ENCODE data around the gene MACROD2.

MACROD2 gene

DNA sequence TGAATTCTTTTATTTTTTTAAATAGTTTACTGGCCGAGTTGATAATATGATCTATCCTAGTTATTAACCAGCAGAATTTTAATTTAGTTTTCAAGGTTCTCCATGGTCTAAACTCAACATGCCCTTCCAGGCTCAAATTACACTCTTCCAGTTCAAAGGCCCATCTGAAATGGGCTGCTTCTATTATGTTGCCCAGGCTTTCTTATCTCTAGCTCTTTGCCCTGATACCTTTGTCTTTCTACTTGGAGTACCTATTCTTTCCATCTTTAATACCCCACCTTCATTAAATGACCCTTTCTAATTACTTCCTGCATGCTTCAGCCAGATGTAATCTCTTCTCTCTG, 883.3 kb downstream of the MACROD2 start:
- no peaks in the 10 kb centered on the region for H3K36me3 ChIP-seq
- no peak overlapping the region for H3K4me3 ChIP-seq (ENCODE audit: low read depth, low read length)
- no peaks in the 10 kb centered on the region; the same call in 1 of the 2 replicates for H3K4me1 ChIP-seq
- H3K9me3 ChIP-seq = no peaks in the 10 kb centered on the region
- no peaks in the 10 kb centered on the region for H3K27me3 ChIP-seq
- DNase-seq = no peak
- TF ChIP-seq, protein P1, sequence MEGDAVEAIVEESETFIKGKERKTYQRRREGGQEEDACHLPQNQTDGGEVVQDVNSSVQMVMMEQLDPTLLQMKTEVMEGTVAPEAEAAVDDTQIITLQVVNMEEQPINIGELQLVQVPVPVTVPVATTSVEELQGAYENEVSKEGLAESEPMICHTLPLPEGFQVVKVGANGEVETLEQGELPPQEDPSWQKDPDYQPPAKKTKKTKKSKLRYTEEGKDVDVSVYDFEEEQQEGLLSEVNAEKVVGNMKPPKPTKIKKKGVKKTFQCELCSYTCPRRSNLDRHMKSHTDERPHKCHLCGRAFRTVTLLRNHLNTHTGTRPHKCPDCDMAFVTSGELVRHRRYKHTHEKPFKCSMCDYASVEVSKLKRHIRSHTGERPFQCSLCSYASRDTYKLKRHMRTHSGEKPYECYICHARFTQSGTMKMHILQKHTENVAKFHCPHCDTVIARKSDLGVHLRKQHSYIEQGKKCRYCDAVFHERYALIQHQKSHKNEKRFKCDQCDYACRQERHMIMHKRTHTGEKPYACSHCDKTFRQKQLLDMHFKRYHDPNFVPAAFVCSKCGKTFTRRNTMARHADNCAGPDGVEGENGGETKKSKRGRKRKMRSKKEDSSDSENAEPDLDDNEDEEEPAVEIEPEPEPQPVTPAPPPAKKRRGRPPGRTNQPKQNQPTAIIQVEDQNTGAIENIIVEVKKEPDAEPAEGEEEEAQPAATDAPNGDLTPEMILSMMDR (IDR thresholded peaks at IDR 0.05; ENCODE audit: low read depth, low read length) = no peak

DNA sequence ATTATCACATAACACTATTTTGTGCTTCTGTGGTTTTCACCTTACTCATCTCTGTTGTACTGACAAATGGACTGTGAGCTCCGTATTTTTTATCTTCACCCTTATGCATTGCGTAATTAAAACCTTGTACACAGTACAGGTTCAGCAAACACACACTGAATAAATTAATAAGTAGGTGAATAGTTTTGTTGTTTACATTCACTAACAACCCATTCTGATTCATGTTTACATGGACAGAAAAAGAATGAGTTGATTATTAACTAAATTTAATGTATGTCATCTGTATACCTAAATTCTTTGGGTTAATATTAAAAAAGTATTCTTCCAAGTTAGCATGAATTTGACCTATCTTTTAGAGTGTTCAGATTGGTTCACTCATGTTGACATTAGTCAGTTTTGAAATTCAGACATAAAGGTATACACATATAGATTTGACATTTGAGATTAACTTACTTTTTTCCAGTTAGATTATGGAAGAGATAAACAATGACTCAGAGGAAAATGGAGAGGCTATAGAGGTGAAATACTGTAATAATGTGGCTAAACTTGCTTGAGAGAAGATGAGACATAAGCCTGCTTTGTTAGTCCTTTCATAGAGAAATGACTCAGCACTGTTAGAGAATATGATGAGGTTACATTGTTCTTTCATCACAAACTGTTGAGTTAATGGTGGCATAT, 883.8 kb downstream of the MACROD2 start:
- H3K4me1 ChIP-seq = no peaks in the 10 kb centered on the region; the same call in 1 of the 2 replicates
- H3K4me3 ChIP-seq (ENCODE audit: low read depth, low read length) = no peak overlapping the region
- H3K36me3 ChIP-seq = no peaks in the 10 kb centered on the region
- no peaks in the 10 kb centered on the region for H3K27me3 ChIP-seq
- H3K9me3 ChIP-seq = no peaks in the 10 kb centered on the region
- TF ChIP-seq, protein P1 (IDR thresholded peaks at IDR 0.05; ENCODE audit: low read depth, low read length) = no peak
- no peak for DNase-seq

DNA sequence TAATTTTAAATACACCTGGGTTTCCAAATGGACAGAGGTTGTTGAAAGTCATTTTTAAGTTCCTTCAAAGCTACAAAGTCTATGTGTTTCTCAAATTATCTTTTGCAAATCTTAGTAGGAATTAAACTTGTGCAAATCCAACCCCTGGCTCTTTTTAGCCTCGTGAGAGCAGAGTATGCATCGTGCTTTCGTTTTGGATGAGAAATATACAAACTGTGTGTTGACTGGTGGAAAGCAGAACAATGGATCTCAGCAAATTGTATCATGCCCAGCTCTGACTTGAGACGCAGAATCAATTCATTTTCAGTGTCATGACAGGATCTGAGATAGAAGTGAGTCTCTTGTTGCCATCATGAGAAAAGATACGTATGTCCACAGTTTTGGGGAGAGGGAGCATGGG, 884.5 kb downstream of the MACROD2 start:
- no peaks in the 10 kb centered on the region; the same call in 1 of the 2 replicates for H3K4me1 ChIP-seq
- no peak for DNase-seq
- H3K4me3 ChIP-seq (ENCODE audit: low read depth, low read length) = no peak overlapping the region
- TF ChIP-seq, protein P1 (IDR thresholded peaks at IDR 0.05; ENCODE audit: low read depth, low read length) = no peak
- H3K36me3 ChIP-seq = no peaks in the 10 kb centered on the region
- H3K9me3 ChIP-seq = no peaks in the 10 kb centered on the region
- no peaks in the 10 kb centered on the region for H3K27me3 ChIP-seq

DNA sequence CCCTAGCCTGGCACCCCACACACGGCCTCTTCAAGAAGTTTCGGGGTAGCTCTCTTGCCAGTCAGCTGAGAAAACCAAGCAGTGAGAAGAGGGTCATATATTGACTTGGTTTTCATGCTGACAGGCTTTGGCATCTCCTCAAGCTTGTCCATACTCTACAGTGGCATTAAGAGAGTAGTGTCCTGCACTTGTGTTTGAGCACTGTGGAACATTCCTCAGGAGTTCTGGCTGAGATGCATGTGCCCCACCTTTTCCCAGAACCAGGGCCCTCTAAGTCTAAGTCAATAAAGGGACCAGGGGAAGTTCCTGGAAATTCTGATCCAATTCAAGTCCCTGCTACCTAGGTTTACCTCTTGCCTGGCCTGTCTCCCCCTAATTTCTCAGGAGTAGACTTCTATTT, 886.2 kb downstream of the MACROD2 start:
- TF ChIP-seq, protein P1 (IDR thresholded peaks at IDR 0.05; ENCODE audit: low read depth, low read length) = no peak
- no peaks in the 10 kb centered on the region; the same call in 1 of the 2 replicates for H3K4me1 ChIP-seq

DNA sequence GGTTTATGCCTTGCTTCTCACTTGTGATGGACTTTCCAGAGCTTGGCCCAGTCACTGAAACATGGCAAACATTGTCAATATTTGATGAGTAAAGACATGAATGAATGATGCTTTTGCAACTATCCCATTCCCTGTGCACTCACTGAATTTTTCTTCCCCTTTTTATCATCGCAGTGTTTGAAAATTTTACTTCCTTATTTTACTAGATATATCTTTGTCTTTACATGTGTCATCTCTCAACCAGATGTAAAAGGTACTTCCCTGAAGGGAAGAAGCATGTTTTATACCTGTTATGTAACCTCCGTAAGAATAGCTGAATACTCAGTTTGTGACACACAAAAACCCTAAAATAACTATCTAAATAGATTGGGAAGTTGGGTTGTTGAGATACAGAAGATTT, 886.8 kb downstream of the MACROD2 start:
- no peak for DNase-seq
- TF ChIP-seq, protein P1 (IDR thresholded peaks at IDR 0.05; ENCODE audit: low read depth, low read length) = no peak
- H3K4me1 ChIP-seq = no peaks in the 10 kb centered on the region; the same call in 1 of the 2 replicates

More for the DNA sequence above, 886.2 kb downstream of the MACROD2 start:
- no peak overlapping the region for H3K4me3 ChIP-seq (ENCODE audit: low read depth, low read length)
- no peaks in the 10 kb centered on the region for H3K9me3 ChIP-seq
- no peaks in the 10 kb centered on the region for H3K27me3 ChIP-seq
- H3K36me3 ChIP-seq = no peaks in the 10 kb centered on the region
- DNase-seq = no peak

DNA sequence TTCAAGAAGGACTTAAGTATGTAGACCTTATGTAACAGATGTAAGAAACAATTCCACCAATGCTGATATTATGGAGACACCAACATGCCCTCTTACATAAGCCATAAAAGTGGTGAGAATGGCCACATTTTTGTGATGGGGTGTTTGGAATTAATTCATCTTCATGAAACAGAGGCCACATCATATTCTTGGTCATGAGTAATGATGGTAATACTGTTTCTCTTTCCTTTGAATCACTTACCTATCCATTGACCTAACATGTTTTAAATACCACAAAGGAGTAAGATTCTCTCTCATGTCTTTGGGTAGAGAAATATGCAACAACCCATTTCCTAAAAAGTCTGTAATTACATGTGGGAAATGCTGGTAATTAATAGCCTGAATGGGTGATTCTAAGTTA, 887.5 kb downstream of the MACROD2 start:
- Histone ChIP-seq H3K36me3 (no peaks in the 10 kb centered on the region), H3K4me3 (ENCODE audit: low read depth, low read length) (no peak overlapping the region), H3K9me3 (no peaks in the 10 kb centered on the region), H3K4me1 (no peaks in the 10 kb centered on the region; the same call in 1 of the 2 replicates), H3K27me3 (no peaks in the 10 kb centered on the region)
- DNase-seq = no peak
- TF ChIP-seq, protein P1 (IDR thresholded peaks at IDR 0.05; ENCODE audit: low read depth, low read length) = no peak

More for the DNA sequence above, 886.8 kb downstream of the MACROD2 start:
- Histone ChIP-seq H3K27me3 (no peaks in the 10 kb centered on the region), H3K36me3 (no peaks in the 10 kb centered on the region), H3K9me3 (no peaks in the 10 kb centered on the region), H3K4me3 (ENCODE audit: low read depth, low read length) (no peak overlapping the region)
